Neural crest cell (in vitro differentiated cells): Measurements from ENCODE around the gene AFAP1L1. TPM values are rescaled to one million over a fixed set of nuclear protein-coding genes. Genes with fewer than 3 reads are reported as not detected.

Source experiments
- DNase-seq: peaks from one replicate; pipeline ENCODE4 v3.0.0; 2021; ENCODE audit warnings: low read depth, mixed read lengths, low spot score
- H3K27ac Mint-ChIP-seq: one replicate; pipeline ENCODE4 v1.8.0; 2021; ENCODE audit warnings: mild to moderate bottlenecking, mixed read lengths; ENCODE audit not compliant: unreplicated experiment
- H3K27me3 Mint-ChIP-seq: 2 replicates; pipeline ENCODE4 v1.8.0; 2021; ENCODE audit warnings: low read depth, mild to moderate bottlenecking, mixed read lengths
- H3K36me3 Mint-ChIP-seq: 2 replicates; pipeline ENCODE4 v1.8.0; 2021; ENCODE audit warnings: low read depth, mild to moderate bottlenecking, mixed read lengths
- H3K4me1 Mint-ChIP-seq: 2 replicates; pipeline ENCODE4 v1.8.0; 2021; ENCODE audit warnings: mixed read lengths
- H3K4me3 Mint-ChIP-seq: one replicate; pipeline ENCODE4 v1.8.0; 2021; ENCODE audit warnings: mild to moderate bottlenecking, mixed read lengths
- H3K9me3 Mint-ChIP-seq: 2 replicates; pipeline ENCODE4 v1.8.0; 2021; ENCODE audit warnings: mixed read lengths
- CTCF ChIP-seq: fragments of 200-600 bp; sonication (generic); conservative IDR thresholded peaks from 2 replicates; pipeline ENCODE4 v1.5.0; 2021; ENCODE audit warnings: antibody characterized with exemption, mild to moderate bottlenecking
- total RNA-seq: library from RNA; stranded (reverse); gene quantifications from 2 replicates; pipeline ENCODE4 v1.2.1, GENCODE V29; 2021

The AFAP1L1 gene
- total RNA-seq, 1 donor from 2014 or later: 11.6 TPM

GRCh38 chr5:149317281-149318048 is 45.8 kb downstream of the AFAP1L1 start:
- peak; percentile 81 for TF ChIP-seq CTCF
- H3K4me1 Mint-ChIP-seq: no peaks in the 10 kb centered on the region
- no peaks in the 10 kb centered on the region for H3K36me3 Mint-ChIP-seq
- no peak overlapping the region for H3K4me3 Mint-ChIP-seq
- no peak for DNase-seq
- H3K27ac Mint-ChIP-seq: peak overlapping the region; percentile 57
- H3K9me3 Mint-ChIP-seq: no peaks in the 10 kb centered on the region
- no peaks in the 10 kb centered on the region for H3K27me3 Mint-ChIP-seq

DNA sequence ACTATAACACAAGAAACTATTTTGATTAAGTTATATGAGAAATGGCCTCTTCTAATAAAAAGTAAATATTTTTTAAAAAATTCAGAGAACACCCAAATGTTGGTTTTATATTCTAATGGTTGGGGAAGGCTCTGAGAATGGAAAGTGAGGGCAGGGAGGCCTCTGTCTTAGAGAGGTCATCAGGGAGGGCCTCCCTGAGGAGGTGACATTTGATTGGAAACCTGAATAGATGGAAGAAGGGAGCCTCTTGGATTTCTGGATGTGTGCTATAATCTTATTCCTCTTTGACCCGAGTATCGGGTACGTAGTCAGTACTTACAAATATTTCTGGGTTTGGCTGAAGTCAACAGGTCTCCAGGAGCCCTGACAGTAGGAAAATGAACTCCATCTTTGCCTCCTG is 47.5 kb downstream of the AFAP1L1 start:
- no peaks in the 10 kb centered on the region for H3K27me3 Mint-ChIP-seq
- H3K9me3 Mint-ChIP-seq: no peaks in the 10 kb centered on the region
- H3K4me1 Mint-ChIP-seq: no peaks in the 10 kb centered on the region
- H3K4me3 Mint-ChIP-seq: no peak overlapping the region
- H3K27ac Mint-ChIP-seq: no peak overlapping the region
- DNase-seq: no peak
- TF ChIP-seq CTCF: no peak
- H3K36me3 Mint-ChIP-seq: no peaks in the 10 kb centered on the region

DNA sequence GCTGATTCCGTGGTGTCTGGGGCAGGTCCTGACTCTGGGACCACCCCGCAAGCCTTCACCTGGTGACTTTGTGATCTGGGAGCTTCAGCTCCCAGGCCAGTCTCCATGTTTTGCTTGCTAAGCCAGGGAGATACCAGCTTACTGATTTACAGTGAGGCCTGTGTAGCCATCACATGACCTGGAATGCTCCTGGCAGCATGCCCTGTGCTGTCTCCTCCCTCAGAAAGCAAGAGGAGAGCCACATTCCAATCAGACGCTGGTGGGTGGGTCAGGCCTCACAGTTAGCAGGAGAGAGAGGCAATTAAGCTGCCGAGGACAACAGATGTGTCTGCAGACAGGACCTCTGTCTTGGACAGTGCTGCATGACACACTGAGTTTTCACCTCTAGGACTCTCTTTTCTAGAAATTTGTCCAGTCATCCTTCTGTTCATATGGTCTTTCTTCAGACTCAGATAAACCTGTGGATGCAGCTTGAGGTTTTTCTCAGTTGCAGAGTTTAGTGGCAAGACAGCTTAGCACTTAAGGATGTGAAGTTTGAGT is 49.2 kb downstream of the AFAP1L1 start:
- no peak for DNase-seq
- TF ChIP-seq CTCF: no peak

GRCh38 chr5:149322518-149322917 is 50.9 kb downstream of the AFAP1L1 start:
- Mint-ChIP-seq H3K4me3 (no peak overlapping the region), H3K27me3 (no peaks in the 10 kb centered on the region), H3K27ac (no peak overlapping the region)

More for the DNA sequence above, 49.2 kb downstream of the AFAP1L1 start:
- H3K36me3 Mint-ChIP-seq: no peaks in the 10 kb centered on the region
- H3K4me1 Mint-ChIP-seq: no peaks in the 10 kb centered on the region
- H3K9me3 Mint-ChIP-seq: no peaks in the 10 kb centered on the region
- H3K27me3 Mint-ChIP-seq: no peaks in the 10 kb centered on the region
- H3K4me3 Mint-ChIP-seq: no peak overlapping the region
- no peak overlapping the region for H3K27ac Mint-ChIP-seq

DNA sequence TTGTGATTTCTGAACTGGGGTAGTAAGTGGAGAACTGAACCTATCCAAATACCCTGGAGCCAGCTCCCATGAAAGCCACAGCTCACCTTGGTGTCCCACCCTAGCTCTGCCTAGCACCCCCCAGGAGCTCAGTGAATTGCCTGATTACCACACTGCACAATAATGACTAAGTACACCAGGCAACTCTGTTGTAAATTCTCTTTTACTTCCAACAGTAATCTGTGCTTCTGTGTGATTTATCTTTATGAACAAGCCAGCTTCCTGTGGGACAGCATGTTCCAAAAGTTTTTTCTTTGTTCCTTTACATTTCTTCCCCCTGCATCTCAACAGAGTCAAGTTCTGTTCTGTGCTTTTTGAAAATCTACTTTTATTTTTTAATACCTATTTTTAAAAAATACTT is 51.6 kb downstream of the AFAP1L1 start:
- no peak for DNase-seq
- Mint-ChIP-seq H3K27ac (no peak overlapping the region), H3K4me1 (no peaks in the 10 kb centered on the region), H3K4me3 (no peak overlapping the region), H3K36me3 (no peaks in the 10 kb centered on the region), H3K27me3 (no peaks in the 10 kb centered on the region), H3K9me3 (no peaks in the 10 kb centered on the region)
- no peak for TF ChIP-seq CTCF

More at GRCh38 chr5:149322518-149322917, 50.9 kb downstream of the AFAP1L1 start:
- no peak for TF ChIP-seq CTCF
- Mint-ChIP-seq H3K36me3 (no peaks in the 10 kb centered on the region), H3K9me3 (no peaks in the 10 kb centered on the region), H3K4me1 (no peaks in the 10 kb centered on the region)
- DNase-seq: no peak
